ENCODE results near the gene MYLIP. TPM values are rescaled to one million over a fixed set of nuclear protein-coding genes. Genes with fewer than 3 reads are reported as not detected.

Gene MYLIP
- total and polyA plus RNA-seq, 12 donors = 6.9 to 22.5 (median 12.8) TPM

- Histone ChIP-seq H3K9me3 (peaks cover 0 to 2% (median 0%) of the 10 kb centered on the region in 11 donors), H3K36me3 (no peaks in the 10 kb centered on the region), H3K4me1 (peaks cover 0 to 16% (median 0%) of the 10 kb centered on the region in 9 donors), H3K27ac (no peak overlapping the region), H3K27me3 (no peaks in the 10 kb centered on the region), H3K4me3 (no peak overlapping the region)
- DNase-seq = no peak
- 93 to 95% methylated on average over 3 of the region's 3 CpGs for WGBS, 2 donors
- intact Hi-C loops (cut with DNase I) = no loop called here
- TF ChIP-seq CTCF (IDR thresholded peaks at IDR 0.05) = no peak
- no peak for ATAC-seq
These were observed 40.5 kb upstream of the MYLIP start for GRCh38 chr6:16088409-16088808.

GRCh38 chr6:16089232-16090062 is 39.4 kb upstream of the MYLIP start:
- intact Hi-C loops (cut with DNase I) = no loop called here
- 78 to 84% methylated on average over 6 of the region's 6 CpGs for WGBS, 2 donors
- Histone ChIP-seq H3K36me3 (no peaks in the 10 kb centered on the region), H3K27me3 (no peaks in the 10 kb centered on the region), H3K9me3 (peaks cover 0 to 1% (median 0%) of the 10 kb centered on the region in 11 donors), H3K4me1 (peaks cover 0 to 16% (median 0%) of the 10 kb centered on the region in 9 donors), H3K4me3 (no peak overlapping the region), H3K27ac (no peak overlapping the region)
- TF ChIP-seq CTCF (IDR thresholded peaks at IDR 0.05) = no peak
- no peak for DNase-seq
- ATAC-seq = no peak

- H3K4me3 ChIP-seq = no peak overlapping the region
- no peaks in the 10 kb centered on the region for H3K36me3 ChIP-seq
- no peaks in the 10 kb centered on the region for H3K27me3 ChIP-seq
- ATAC-seq = no peak
- H3K9me3 ChIP-seq = no peaks in the 10 kb centered on the region
- TF ChIP-seq CTCF (IDR thresholded peaks at IDR 0.05) = no peak
- peaks cover 0 to 16% (median 0%) of the 10 kb centered on the region in 9 donors for H3K4me1 ChIP-seq
- no peak overlapping the region for H3K27ac ChIP-seq
- intact Hi-C loops (cut with DNase I) = no loop called here
- 96 to 97% methylated on average over 1 of the region's 1 CpG for WGBS, 2 donors
- DNase-seq = no peak
These were observed 38.4 kb upstream of the MYLIP start for GRCh38 chr6:16090452-16090851.

DNA sequence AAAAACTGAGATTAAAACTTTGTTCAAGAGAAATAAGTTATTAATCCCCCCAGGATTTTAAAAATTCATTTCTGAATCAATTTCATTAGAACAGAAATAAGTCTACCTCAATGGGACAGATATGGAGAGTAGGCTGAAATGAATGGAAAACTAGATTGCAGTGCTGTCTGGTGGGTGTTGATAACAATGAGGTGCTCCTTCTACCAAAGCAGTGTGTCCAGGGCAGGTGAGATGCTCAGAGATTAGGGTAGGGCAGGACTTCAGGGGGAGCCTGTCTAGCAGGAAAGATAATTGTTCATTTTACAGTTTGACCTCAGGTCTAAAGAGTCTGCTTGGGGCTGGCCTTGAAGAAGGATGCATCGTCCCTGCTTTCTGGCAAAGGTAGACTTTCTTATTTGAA is 38.0 kb upstream of the MYLIP start:
- TF ChIP-seq CTCF (IDR thresholded peaks at IDR 0.05) = no peak
- intact Hi-C loops (cut with DNase I) = no loop called here
- peaks cover 0 to 16% (median 0%) of the 10 kb centered on the region in 9 donors for H3K4me1 ChIP-seq
- H3K4me3 ChIP-seq = no peak overlapping the region
- no peaks in the 10 kb centered on the region for H3K9me3 ChIP-seq
- DNase-seq (no peak), ATAC-seq (no peak)
- no peak overlapping the region for H3K27ac ChIP-seq
- no peaks in the 10 kb centered on the region for H3K27me3 ChIP-seq
- H3K36me3 ChIP-seq = no peaks in the 10 kb centered on the region
- 94 to 96% methylated on average over 1 of the region's 1 CpG for WGBS, 2 donors

All from heart right ventricle (tissue), 16 donors.